Cardiac muscle cell (in vitro differentiated cells and primary cell): Measurements from ENCODE around the gene CSMD2. TPM values are rescaled to one million over a fixed set of nuclear protein-coding genes. Genes with fewer than 3 reads are reported as not detected.

Experiments used
- DNase-seq, 2 donors: peaks; one replicate each; pipeline versions ENCODE4 v3.0.0 to v3.0.0-alpha.2; 2010 to 2017; ENCODE audit warnings: low read depth in 1 of 2, low spot score in 1 of 2
- H3K27ac ChIP-seq: fragments of 200-600 bp; sonication (generic); 2 replicates; pipeline ENCODE4 v1.5.1; 2016
- H3K27me3 ChIP-seq: fragments of 200-600 bp; sonication (generic); 2 replicates; pipeline ENCODE4 v1.6.0; 2016; ENCODE audit warnings: control low read depth
- H3K36me3 ChIP-seq: fragments of 200-600 bp; sonication (generic); 2 replicates; pipeline ENCODE4 v1.5.1; 2016; ENCODE audit warnings: control low read depth
- H3K4me1 ChIP-seq: fragments of 200-600 bp; sonication (generic); 2 replicates; pipeline ENCODE4 v1.8.1; 2017; ENCODE audit warnings: low read depth, mild to moderate bottlenecking, mixed run types
- H3K4me3 ChIP-seq: fragments of 200-600 bp; sonication (generic); 2 replicates; pipeline ENCODE4 v1.5.1; 2016; ENCODE audit warnings: mild to moderate bottlenecking
- H3K9me3 ChIP-seq: fragments of 200-600 bp; sonication (generic); 2 replicates; pipeline ENCODE4 v1.5.1; 2017; ENCODE audit warnings: low read depth, mild to moderate bottlenecking, control low read depth
- polyA plus RNA-seq: library from polyadenylated mRNA; unstranded; fragments of >200 nt; fragmentation: Nextera tagmentation; extraction: Ambion mirVana; gene quantifications from 2 replicates; pipeline ENCODE4 v1.2.1, GENCODE V29; 2016
- total RNA-seq: library from RNA; depleted of rRNA; stranded (reverse); fragments of >200 nt; gene quantifications from 2 replicates; pipeline ENCODE4 v1.2.3, GENCODE V29; 2016
- TF ChIP-seq, protein P1 (sequence below): IDR thresholded peaks from 2 replicates; pipeline ENCODE4 v1.5.1; 2012; ENCODE audit warnings: low read depth, mild to moderate bottlenecking, low read length

CSMD2 gene
- total and polyA plus RNA-seq, 2 experiments from 2014 or later = 0.24 TPM; not detected in 1

DNA sequence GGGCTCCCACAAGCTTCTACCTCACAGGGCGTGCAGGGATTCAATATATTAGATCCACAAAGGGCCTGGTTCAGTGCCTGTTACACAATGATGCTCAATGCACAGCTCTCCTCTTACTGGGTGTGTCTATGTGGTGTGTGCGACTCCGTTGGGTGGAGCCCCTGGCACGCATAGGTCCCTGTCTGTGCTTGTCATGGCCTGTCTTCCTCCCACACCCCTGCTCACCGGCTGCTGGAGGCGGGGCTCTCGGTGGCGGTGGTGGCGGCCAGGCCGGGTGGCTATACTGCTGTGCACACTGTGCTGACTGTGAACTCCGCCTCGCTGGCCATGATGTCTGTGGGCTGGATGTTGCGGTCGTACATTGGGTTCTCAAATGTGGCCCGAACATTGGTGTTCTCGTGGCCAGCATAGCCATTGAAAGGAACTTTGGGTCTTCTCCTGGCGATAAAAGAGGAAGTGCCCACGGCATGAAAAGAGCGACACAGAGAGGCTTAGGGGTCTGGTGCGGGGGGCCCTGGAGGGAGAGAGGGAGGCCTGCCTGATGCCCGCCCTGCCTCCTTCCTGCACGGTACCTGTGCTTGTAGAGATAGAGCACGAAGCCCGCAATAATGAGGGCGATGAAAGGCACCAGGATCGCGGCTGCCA, 645.7 kb downstream of the CSMD2 start:
- Histone ChIP-seq H3K27ac (no peak overlapping the region), H3K4me1 (no peaks in the 10 kb centered on the region), H3K27me3 (no peaks in the 10 kb centered on the region), H3K36me3 (no peaks in the 10 kb centered on the region), H3K9me3 (no peaks in the 10 kb centered on the region), H3K4me3 (no peak overlapping the region)
- no peak for DNase-seq
- TF ChIP-seq, protein P1, sequence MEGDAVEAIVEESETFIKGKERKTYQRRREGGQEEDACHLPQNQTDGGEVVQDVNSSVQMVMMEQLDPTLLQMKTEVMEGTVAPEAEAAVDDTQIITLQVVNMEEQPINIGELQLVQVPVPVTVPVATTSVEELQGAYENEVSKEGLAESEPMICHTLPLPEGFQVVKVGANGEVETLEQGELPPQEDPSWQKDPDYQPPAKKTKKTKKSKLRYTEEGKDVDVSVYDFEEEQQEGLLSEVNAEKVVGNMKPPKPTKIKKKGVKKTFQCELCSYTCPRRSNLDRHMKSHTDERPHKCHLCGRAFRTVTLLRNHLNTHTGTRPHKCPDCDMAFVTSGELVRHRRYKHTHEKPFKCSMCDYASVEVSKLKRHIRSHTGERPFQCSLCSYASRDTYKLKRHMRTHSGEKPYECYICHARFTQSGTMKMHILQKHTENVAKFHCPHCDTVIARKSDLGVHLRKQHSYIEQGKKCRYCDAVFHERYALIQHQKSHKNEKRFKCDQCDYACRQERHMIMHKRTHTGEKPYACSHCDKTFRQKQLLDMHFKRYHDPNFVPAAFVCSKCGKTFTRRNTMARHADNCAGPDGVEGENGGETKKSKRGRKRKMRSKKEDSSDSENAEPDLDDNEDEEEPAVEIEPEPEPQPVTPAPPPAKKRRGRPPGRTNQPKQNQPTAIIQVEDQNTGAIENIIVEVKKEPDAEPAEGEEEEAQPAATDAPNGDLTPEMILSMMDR = no peak

DNA sequence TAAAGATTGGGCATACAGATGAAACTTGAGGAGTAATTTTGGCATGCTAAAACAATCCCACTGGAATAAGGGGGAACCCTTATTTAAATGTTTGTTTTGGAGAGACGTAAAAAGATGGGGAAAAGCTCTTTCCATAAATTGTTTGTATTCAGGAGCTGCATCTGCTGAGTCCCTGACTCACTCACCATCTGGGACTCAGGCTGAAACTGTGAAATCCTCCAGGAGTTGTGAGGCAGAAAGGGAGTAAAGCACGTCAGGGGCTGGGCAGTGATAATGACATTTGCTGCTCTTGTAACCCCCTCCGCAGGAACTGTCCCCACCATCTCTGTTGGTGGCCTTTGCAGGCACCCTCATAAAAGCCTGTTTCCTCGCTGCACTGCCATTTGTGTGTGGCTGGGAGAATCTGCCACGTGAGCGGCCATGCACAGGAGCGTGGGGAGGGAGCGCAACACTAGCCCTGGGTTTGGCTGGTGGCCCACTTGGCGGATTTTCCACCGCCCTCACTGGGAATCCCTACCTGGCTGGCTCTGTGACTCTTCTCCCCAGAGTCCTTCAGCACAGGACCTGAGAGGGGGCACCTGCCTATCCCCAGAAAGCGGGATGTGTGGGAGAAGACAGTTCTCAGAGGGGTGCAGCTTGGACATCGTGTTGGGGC, 647.3 kb downstream of the CSMD2 start:
- TF ChIP-seq, protein P1 = no peak
- no peak for DNase-seq
- Histone ChIP-seq H3K27me3 (no peaks in the 10 kb centered on the region), H3K9me3 (no peaks in the 10 kb centered on the region), H3K36me3 (no peaks in the 10 kb centered on the region), H3K27ac (no peak overlapping the region), H3K4me1 (no peaks in the 10 kb centered on the region), H3K4me3 (no peak overlapping the region)

- DNase-seq = no peak
- H3K4me1 ChIP-seq = no peaks in the 10 kb centered on the region
- H3K27me3 ChIP-seq = no peaks in the 10 kb centered on the region
- H3K27ac ChIP-seq = no peak overlapping the region
- H3K9me3 ChIP-seq = no peaks in the 10 kb centered on the region
- H3K4me3 ChIP-seq = no peak overlapping the region
- H3K36me3 ChIP-seq = no peaks in the 10 kb centered on the region
- TF ChIP-seq, protein P1 = no peak
Observed at GRCh38 chr1:33516891-33517567, 648.0 kb downstream of the CSMD2 start.

GRCh38 chr1:33516428-33516827, 648.6 kb downstream of the CSMD2 start:
- Histone ChIP-seq H3K4me1 (no peaks in the 10 kb centered on the region), H3K9me3 (no peaks in the 10 kb centered on the region), H3K4me3 (no peak overlapping the region), H3K27me3 (no peaks in the 10 kb centered on the region), H3K27ac (no peak overlapping the region), H3K36me3 (no peaks in the 10 kb centered on the region)
- DNase-seq = no peak
- TF ChIP-seq, protein P1 = no peak

- no peaks in the 10 kb centered on the region for H3K4me1 ChIP-seq
- H3K27me3 ChIP-seq = no peaks in the 10 kb centered on the region
- no peak overlapping the region for H3K27ac ChIP-seq
- H3K36me3 ChIP-seq = no peaks in the 10 kb centered on the region
- no peak for DNase-seq
- TF ChIP-seq, protein P1 = no peak
- H3K9me3 ChIP-seq = no peaks in the 10 kb centered on the region
- H3K4me3 ChIP-seq = no peak overlapping the region
Observed at GRCh38 chr1:33515607-33516006, 649.4 kb downstream of the CSMD2 start.
